SK-N-SH (cell line): ENCODE data around the gene MLF2.

Experiments used
- CHD2 ChIP-seq: fragments of 150-350 bp; IDR thresholded peaks from 2 replicates; pipeline ENCODE4 v1.6.1; 2018; ENCODE audit warnings: low read length; ENCODE audit not compliant: partially characterized antibody
- CTCF ChIP-seq: fragments of 200-600 bp; sonication (generic); IDR thresholded peaks from 2 replicates; pipeline ENCODE4 v1.6.1; 2017; ENCODE audit warnings: antibody characterized with exemption, mild to moderate bottlenecking, moderate library complexity
- EZH2phosphoT487 ChIP-seq: fragments of 200-600 bp; sonication (generic); IDR thresholded peaks from 2 replicates; pipeline ENCODE4 v1.6.1; 2017; ENCODE audit warnings: low read depth, mixed run types, mild to moderate bottlenecking, antibody characterized with exemption, moderate library complexity, borderline replicate concordance
- FOXJ3 ChIP-seq: sonication (generic); formaldehyde crosslinking; IDR thresholded peaks from 2 replicates; pipeline ENCODE4 v1.5.1; 2020; ENCODE audit warnings: mild to moderate bottlenecking, missing genetic modification reagents
- POLR2AphosphoS5 ChIP-seq: IDR thresholded peaks from 2 replicates; pipeline ENCODE4 v1.6.1; 2012; ENCODE audit warnings: low read depth, low read length
- RAD21 ChIP-seq: IDR thresholded peaks from 2 replicates; pipeline ENCODE4 v1.6.1; 2012; ENCODE audit warnings: mild to moderate bottlenecking, low read length
- RFX5 ChIP-seq: IDR thresholded peaks from 2 replicates; pipeline ENCODE4 v1.6.1; 2012; ENCODE audit warnings: mild to moderate bottlenecking, improper control_type of control experiment, low read length
- RXRA ChIP-seq: IDR thresholded peaks from 2 replicates; pipeline ENCODE4 v1.4.0; 2012; ENCODE audit warnings: low read depth, mild to moderate bottlenecking, borderline replicate concordance
- SIN3A ChIP-seq: IDR thresholded peaks from 2 replicates; pipeline ENCODE4 v1.6.1; 2012; ENCODE audit warnings: low read depth, mild to moderate bottlenecking, low read length, moderate library complexity, borderline replicate concordance
- TAF1 ChIP-seq: IDR thresholded peaks from 2 replicates; pipeline ENCODE4 v1.6.1; 2012; ENCODE audit warnings: low read depth, mild to moderate bottlenecking, low read length, moderate library complexity, borderline replicate concordance
- TCF12 ChIP-seq: IDR thresholded peaks from 2 replicates; pipeline ENCODE4 v1.4.0; 2012
- USF2 ChIP-seq: fragments of 150-350 bp; IDR thresholded peaks from 2 replicates; pipeline ENCODE4 v1.6.1; 2017; ENCODE audit warnings: antibody characterized with exemption, low read length, low read depth, borderline replicate concordance
- YY1 ChIP-seq: IDR thresholded peaks from 2 replicates; pipeline ENCODE4 v1.4.0; 2012; ENCODE audit warnings: low read depth, mild to moderate bottlenecking

GRCh38 chr12:6772726-6773589, 20.0 kb upstream of the MLF2 start:
- TF ChIP-seq RXRA (no peak), RFX5 (no peak), CHD2 (no peak), CTCF (no peak), RAD21 (no peak), USF2 (no peak), FOXJ3 (CRISPR knock-in tag) (no peak), TCF12 (no peak), POLR2AphosphoS5 (no peak), YY1 (no peak), SIN3A (no peak), TAF1 (no peak), EZH2phosphoT487 (no peak)
